HepG2 (cell line): ENCODE measurements around the gene WNK2.

Experiments used
- ELF4 ChIP-seq: sonication (generic); formaldehyde crosslinking; IDR thresholded peaks from 2 replicates; pipeline ENCODE4 v1.5.0; 2020; ENCODE audit warnings: missing genetic modification reagents, mild to moderate bottlenecking, moderate library complexity, borderline replicate concordance
- HNRNPH1 ChIP-seq: fragments of 200-400 bp; formaldehyde crosslinking; optimal IDR thresholded peaks from 2 replicates; pipeline ENCODE3; 2017; ENCODE audit warnings: mild to moderate bottlenecking, low read depth, low read length
- NCOA1 ChIP-seq: sonication (generic); formaldehyde crosslinking; IDR thresholded peaks from 2 replicates; pipeline ENCODE4 v1.9.0; 2021; ENCODE audit warnings: missing genetic modification reagents
- POLR2A ChIP-seq, 2 experiments: IDR thresholded peaks; 2 replicates each; pipeline ENCODE4 v1.6.1; 2011; ENCODE audit warnings: low read depth in 2 of 2, low read length in 2 of 2, mild to moderate bottlenecking in 1 of 2, moderate library complexity in 1 of 2; ENCODE audit not compliant: insufficient read depth in 1 of 2
- RAD21 ChIP-seq: fragments of 450-650 bp; formaldehyde crosslinking; IDR thresholded peaks from 2 replicates; pipeline ENCODE4 v1.5.0; 2020; ENCODE audit warnings: mild to moderate bottlenecking
- RFX5 ChIP-seq: IDR thresholded peaks from 2 replicates; pipeline ENCODE4 v1.6.1; 2011; ENCODE audit warnings: low read depth, low read length, improper control_type of control experiment
- ZMYM3 ChIP-seq: sonication (generic); formaldehyde crosslinking; IDR thresholded peaks from 2 replicates; pipeline ENCODE4 v1.5.1; 2020; ENCODE audit warnings: mild to moderate bottlenecking, missing genetic modification reagents
- ZNF609 ChIP-seq: sonication (generic); formaldehyde crosslinking; IDR thresholded peaks from 2 replicates; pipeline ENCODE4 v1.4.0; 2020; ENCODE audit warnings: mild to moderate bottlenecking, missing genetic modification reagents, borderline replicate concordance

- no peak for TF ChIP-seq ELF4 (CRISPR knock-in tag)
- no peak for TF ChIP-seq RAD21 (CRISPR knock-in tag)
- TF ChIP-seq ZNF609 (CRISPR knock-in tag): no peak
- no peak for TF ChIP-seq HNRNPH1
- TF ChIP-seq RFX5: no peak
- TF ChIP-seq POLR2A (IDR thresholded peaks at IDR 0.05; ENCODE audit: insufficient read depth in 1 of 2, low read depth in 2 of 2, low read length in 2 of 2): 0 out of 4 replicates have a peak, but pooled peaks of 1 of the 2 experiments have one; percentile 8
- TF ChIP-seq ZMYM3 (CRISPR knock-in tag): no peak
- TF ChIP-seq NCOA1 (CRISPR knock-in tag): no peak
These were observed 83.2 kb downstream of the WNK2 start for GRCh38 chr9:93267091-93267541.
